ENCODE data around the gene MTREX. TPM values are rescaled to one million over a fixed set of nuclear protein-coding genes. Genes with fewer than 3 reads are reported as not detected.

Gene MTREX
- total RNA-seq, 2 experiments from 2014 or later = 62.7 to 125 TPM

DNA sequence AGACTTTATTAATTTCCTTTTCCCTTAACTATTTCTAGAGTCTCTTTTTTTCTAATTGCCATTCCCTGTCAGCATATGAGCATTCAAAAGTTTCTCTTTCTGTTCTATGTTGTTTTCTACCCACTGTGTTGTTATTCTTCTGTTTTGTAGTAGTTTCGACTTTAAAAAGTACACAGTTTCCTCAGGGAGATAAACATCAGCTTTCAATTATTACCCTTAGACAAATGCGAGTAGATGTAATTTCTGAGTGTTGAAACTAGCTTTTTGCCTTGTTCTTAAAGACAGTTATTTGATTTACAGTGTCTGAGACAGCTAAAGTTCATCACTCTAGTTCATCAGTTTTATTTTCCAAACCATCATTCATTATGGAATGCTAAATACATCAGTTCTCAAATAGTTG, 19.5 kb downstream of the MTREX start:
- BruUV-seq (replicated peaks) = no TSS peak
- H3K4me3 ChIP-seq (ENCODE audit: low read depth, low read length, poor library complexity, severe bottlenecking) = no peak overlapping the region
- H3K9me3 ChIP-seq (ENCODE audit: low read length) = no peaks in the 10 kb centered on the region
- no peak overlapping the region for H2AFZ ChIP-seq (ENCODE audit: low read length)
- TF ChIP-seq, protein P1, sequence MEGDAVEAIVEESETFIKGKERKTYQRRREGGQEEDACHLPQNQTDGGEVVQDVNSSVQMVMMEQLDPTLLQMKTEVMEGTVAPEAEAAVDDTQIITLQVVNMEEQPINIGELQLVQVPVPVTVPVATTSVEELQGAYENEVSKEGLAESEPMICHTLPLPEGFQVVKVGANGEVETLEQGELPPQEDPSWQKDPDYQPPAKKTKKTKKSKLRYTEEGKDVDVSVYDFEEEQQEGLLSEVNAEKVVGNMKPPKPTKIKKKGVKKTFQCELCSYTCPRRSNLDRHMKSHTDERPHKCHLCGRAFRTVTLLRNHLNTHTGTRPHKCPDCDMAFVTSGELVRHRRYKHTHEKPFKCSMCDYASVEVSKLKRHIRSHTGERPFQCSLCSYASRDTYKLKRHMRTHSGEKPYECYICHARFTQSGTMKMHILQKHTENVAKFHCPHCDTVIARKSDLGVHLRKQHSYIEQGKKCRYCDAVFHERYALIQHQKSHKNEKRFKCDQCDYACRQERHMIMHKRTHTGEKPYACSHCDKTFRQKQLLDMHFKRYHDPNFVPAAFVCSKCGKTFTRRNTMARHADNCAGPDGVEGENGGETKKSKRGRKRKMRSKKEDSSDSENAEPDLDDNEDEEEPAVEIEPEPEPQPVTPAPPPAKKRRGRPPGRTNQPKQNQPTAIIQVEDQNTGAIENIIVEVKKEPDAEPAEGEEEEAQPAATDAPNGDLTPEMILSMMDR (conservative IDR thresholded peaks at IDR 0.05; ENCODE audit: low read length) = no peak
- no peak for TF ChIP-seq EZH2phosphoT487 (IDR thresholded peaks at IDR 0.05; ENCODE audit: borderline replicate concordance, low read depth, low read length)
- CTCF ChIA-PET (ENCODE audit: unreplicated experiment) = no interaction called here
- DNase-seq (ENCODE audit: low spot score) = no peak
- no peaks in the 10 kb centered on the region for H3K4me1 ChIP-seq (ENCODE audit: insufficient read depth, low read length, poor library complexity, severe bottlenecking)
- H3K36me3 ChIP-seq (ENCODE audit: insufficient read depth, low read length) = peaks cover 97% of the 10 kb centered on the region
- no peaks in the 10 kb centered on the region for H3K9me2 ChIP-seq (ENCODE audit: insufficient read depth, low read length)
- intact Hi-C loops (cut with micrococcal nuclease; ENCODE audit: unreplicated experiment) = loop anchor here (5.0 to 10.0 kb wide), 2 partner anchors 208 to 365 kb away; partner anchors contain the start of gene PLPP1
- no peak overlapping the region for H3K4me2 ChIP-seq (ENCODE audit: low read length)
- H4K20me1 ChIP-seq (ENCODE audit: insufficient read depth, low read length) = no peaks in the 10 kb centered on the region
- H3K27ac ChIP-seq (ENCODE audit: low read depth, low read length, poor library complexity, severe bottlenecking) = no peak overlapping the region
- H3K79me2 ChIP-seq (ENCODE audit: insufficient read depth, low read depth, low read length) = peaks cover 75% of the 10 kb centered on the region
- POLR2A ChIA-PET = interaction anchor here (0.5 to 1.5 kb wide), 3 partner anchors 20 to 855 kb away, joined by 3 to 5 read pairs (median 4); partner anchors contain the start of gene DHX29

GRCh38 chr5:55331321-55331720, 23.5 kb downstream of the MTREX start:
- no peak for DNase-seq (ENCODE audit: low spot score)
- ChIA-PET CTCF (ENCODE audit: unreplicated experiment) (no interaction called here), POLR2A (no interaction called here)
- Histone ChIP-seq H3K4me3 (ENCODE audit: low read depth, low read length, poor library complexity, severe bottlenecking) (no peak overlapping the region), H3K4me1 (ENCODE audit: insufficient read depth, low read length, poor library complexity, severe bottlenecking) (no peaks in the 10 kb centered on the region), H3K79me2 (ENCODE audit: insufficient read depth, low read depth, low read length) (peaks cover 81% of the 10 kb centered on the region), H3K27ac (ENCODE audit: low read depth, low read length, poor library complexity, severe bottlenecking) (no peak overlapping the region), H3K4me2 (ENCODE audit: low read length) (no peak overlapping the region), H3K9me2 (ENCODE audit: insufficient read depth, low read length) (no peaks in the 10 kb centered on the region), H3K36me3 (ENCODE audit: insufficient read depth, low read length) (peaks cover 96% of the 10 kb centered on the region), H4K20me1 (ENCODE audit: insufficient read depth, low read length) (peaks cover 16% of the 10 kb centered on the region; the same call in 1 of the 2 replicates), H2AFZ (ENCODE audit: low read length) (no peak overlapping the region), H3K9me3 (ENCODE audit: low read length) (no peaks in the 10 kb centered on the region)
- intact Hi-C loops (cut with micrococcal nuclease; ENCODE audit: unreplicated experiment) = no loop called here
- no TSS peak for BruUV-seq (replicated peaks)
- no peak for TF ChIP-seq EZH2phosphoT487 (IDR thresholded peaks at IDR 0.05; ENCODE audit: borderline replicate concordance, low read depth, low read length)
- TF ChIP-seq, protein P1 (conservative IDR thresholded peaks at IDR 0.05; ENCODE audit: low read length) = no peak

DNA sequence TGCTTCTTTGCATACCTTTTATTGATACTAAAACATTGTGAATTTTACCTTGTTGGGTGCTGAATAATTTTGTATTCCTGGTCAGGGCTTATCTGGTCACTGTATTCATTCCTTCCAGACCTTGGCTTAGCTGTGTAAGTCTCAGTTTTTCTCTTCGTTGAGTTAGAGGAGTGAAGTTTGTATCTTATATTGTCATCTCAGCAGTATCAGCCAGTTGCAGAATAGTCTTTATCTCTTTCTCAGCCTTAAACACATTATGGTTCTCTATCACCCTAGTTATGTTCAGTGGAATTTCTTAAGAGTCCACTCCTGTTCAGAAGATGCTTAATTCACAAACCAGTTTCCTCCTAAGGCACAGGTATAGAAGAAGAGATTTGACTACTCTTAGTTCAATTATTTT, 25.2 kb downstream of the MTREX start:
- Histone ChIP-seq H4K20me1 (ENCODE audit: insufficient read depth, low read length) (peaks cover 16% of the 10 kb centered on the region; the same call in 1 of the 2 replicates), H3K4me1 (ENCODE audit: insufficient read depth, low read length, poor library complexity, severe bottlenecking) (no peaks in the 10 kb centered on the region), H3K4me3 (ENCODE audit: low read depth, low read length, poor library complexity, severe bottlenecking) (no peak overlapping the region), H3K27ac (ENCODE audit: low read depth, low read length, poor library complexity, severe bottlenecking) (no peak overlapping the region), H3K9me2 (ENCODE audit: insufficient read depth, low read length) (no peaks in the 10 kb centered on the region), H3K79me2 (ENCODE audit: insufficient read depth, low read depth, low read length) (peaks cover 91% of the 10 kb centered on the region), H3K9me3 (ENCODE audit: low read length) (no peaks in the 10 kb centered on the region), H2AFZ (ENCODE audit: low read length) (no peak overlapping the region), H3K4me2 (ENCODE audit: low read length) (no peak overlapping the region), H3K36me3 (ENCODE audit: insufficient read depth, low read length) (peaks cover 92% of the 10 kb centered on the region)
- intact Hi-C loops (cut with micrococcal nuclease; ENCODE audit: unreplicated experiment) = no loop called here
- DNase-seq (ENCODE audit: low spot score) = no peak
- BruUV-seq (replicated peaks) = no TSS peak
- CTCF ChIA-PET (ENCODE audit: unreplicated experiment) = no interaction called here
- TF ChIP-seq, protein P1 (conservative IDR thresholded peaks at IDR 0.05; ENCODE audit: low read length) = no peak
- no peak for TF ChIP-seq EZH2phosphoT487 (IDR thresholded peaks at IDR 0.05; ENCODE audit: borderline replicate concordance, low read depth, low read length)
- POLR2A ChIA-PET = no interaction called here
